HepG2 (cell line): ENCODE results near the gene PRR30. TPM values are rescaled to one million over a fixed set of nuclear protein-coding genes. Genes with fewer than 3 reads are reported as not detected.

Source experiments
- AHDC1 ChIP-seq: sonication (generic); formaldehyde crosslinking; IDR thresholded peaks from 2 replicates; pipeline ENCODE4 v1.5.1; 2020; ENCODE audit warnings: mild to moderate bottlenecking, missing genetic modification reagents, borderline replicate concordance
- ATF2 ChIP-seq: sonication (generic); formaldehyde crosslinking; IDR thresholded peaks from 2 replicates; pipeline ENCODE4 v1.4.0; 2020; ENCODE audit warnings: missing genetic modification reagents
- ATF7 ChIP-seq, 2 experiments: fragments of 450-650 bp in 1 of 2; sonication (generic) in 1 of 2; formaldehyde crosslinking in 1 of 2; IDR thresholded peaks; 2 replicates each; pipeline versions ENCODE4 v1.4.0 to v1.6.1; 2016 to 2020; ENCODE audit warnings: antibody characterized with exemption in 1 of 2, mild to moderate bottlenecking in 1 of 2, missing genetic modification reagents in 1 of 2
- BATF2 ChIP-seq: sonication (generic); formaldehyde crosslinking; IDR thresholded peaks from 2 replicates; pipeline ENCODE4 v1.8.0; 2022; ENCODE audit warnings: mild to moderate bottlenecking, missing genetic modification reagents, moderate library complexity
- FOXK1 ChIP-seq: sonication (generic); formaldehyde crosslinking; IDR thresholded peaks from 2 replicates; pipeline ENCODE4 v1.4.0; 2020; ENCODE audit warnings: low read depth, missing genetic modification reagents, borderline replicate concordance
- FOXO1 ChIP-seq: sonication (generic); formaldehyde crosslinking; IDR thresholded peaks from 2 replicates; pipeline ENCODE4 v1.4.0; 2020; ENCODE audit warnings: missing genetic modification reagents
- MED8 ChIP-seq: sonication (generic); formaldehyde crosslinking; IDR thresholded peaks from 2 replicates; pipeline ENCODE4 v1.8.1; 2023; ENCODE audit warnings: mild to moderate bottlenecking, missing genetic modification reagents; ENCODE audit not compliant: insufficient replicate concordance
- MYC ChIP-seq: sonication (generic); formaldehyde crosslinking; IDR thresholded peaks from 2 replicates; pipeline ENCODE4 v1.9.0; 2021; ENCODE audit warnings: missing genetic modification reagents, borderline replicate concordance
- NFIB ChIP-seq: sonication (generic); formaldehyde crosslinking; IDR thresholded peaks from 2 replicates; pipeline ENCODE4 v1.9.0; 2021; ENCODE audit warnings: missing genetic modification reagents, mild to moderate bottlenecking, borderline replicate concordance
- RELA ChIP-seq: sonication (generic); formaldehyde crosslinking; IDR thresholded peaks from 2 replicates; pipeline ENCODE4 v1.4.0; 2020; ENCODE audit warnings: missing genetic modification reagents
- SMAD9 ChIP-seq: sonication (generic); formaldehyde crosslinking; IDR thresholded peaks from 2 replicates; pipeline ENCODE4 v1.5.1; 2020; ENCODE audit warnings: mild to moderate bottlenecking, missing genetic modification reagents
- SP140L ChIP-seq: sonication (generic); formaldehyde crosslinking; IDR thresholded peaks from 2 replicates; pipeline ENCODE4 v1.4.0; 2020; ENCODE audit warnings: missing genetic modification reagents, borderline replicate concordance
- THAP9 ChIP-seq: sonication (generic); formaldehyde crosslinking; IDR thresholded peaks from 2 replicates; pipeline ENCODE4; 2020; ENCODE audit warnings: missing genetic modification reagents, mild to moderate bottlenecking, borderline replicate concordance
- ZNF17 ChIP-seq: sonication (generic); formaldehyde crosslinking; IDR thresholded peaks from 2 replicates; pipeline ENCODE4 v1.5.0; 2020; ENCODE audit warnings: mild to moderate bottlenecking, missing genetic modification reagents
- ZNF34 ChIP-seq: sonication (generic); formaldehyde crosslinking; IDR thresholded peaks from 2 replicates; pipeline ENCODE4 v1.4.0; 2020; ENCODE audit warnings: mild to moderate bottlenecking, missing genetic modification reagents, borderline replicate concordance
- ZNF501 ChIP-seq: sonication (generic); formaldehyde crosslinking; IDR thresholded peaks from 2 replicates; pipeline ENCODE4 v1.5.1; 2020; ENCODE audit warnings: mild to moderate bottlenecking, moderate library complexity, missing genetic modification reagents
- ZNF558 ChIP-seq: sonication (generic); formaldehyde crosslinking; IDR thresholded peaks from 2 replicates; pipeline ENCODE4 v1.9.0; 2022; ENCODE audit warnings: mild to moderate bottlenecking, missing genetic modification reagents, borderline replicate concordance
- polyA plus RNA-seq, 8 experiments: library from polyadenylated mRNA; depleted of rRNA in 3 of 8; stranded (reverse) in 7 of 8; unstranded in 1 of 8; fragments of >200 nt; fragmentation: Illumina TruSeq in 4 of 8; extraction: Trizol in 4 of 8; gene quantifications; 2 replicates each; pipeline versions ENCODE4 v1.2.1 to v1.2.3, GENCODE V29; 2011 to 2016; ENCODE audit warnings: low read depth in 4 of 8, missing spikeins in 1 of 8, mixed read lengths in 1 of 8; ENCODE audit not compliant: insufficient read depth in 1 of 8
- total RNA-seq, 5 experiments: library from RNA; depleted of rRNA; stranded (reverse); fragments of >200 nt; fragmentation: Illumina TruSeq; extraction: Trizol; gene quantifications; 2 replicates each; pipeline ENCODE4 v1.2.3, GENCODE V29; 2016; ENCODE audit warnings: low read depth in 1 of 5

Gene PRR30
- total and polyA plus RNA-seq, 2 of the 13 experiments (the other 11 are each of a cell fraction or from before 2014, with no cell fraction given): not detected

GRCh38 chr2:27133905-27134780, 5.1 kb downstream of the PRR30 start, which contains the start of gene PREB (continued):
- TF ChIP-seq ZNF34 (CRISPR knock-in tag) (no peak; the same call in 1 of the 2 replicates), NFIB (no peak), SMAD9 (no peak), FOXO1 (CRISPR knock-in tag) (no peak), AHDC1 (no peak), ZNF558 (CRISPR knock-in tag) (no peak), RELA (CRISPR knock-in tag) (no peak; the same call in none of the 2 replicates), THAP9 (peak; percentile 70; the same call in 1 of the 2 replicates), BATF2 (CRISPR knock-in tag) (no peak), FOXK1 (peak; percentile 54), ATF7 (IDR thresholded peaks at IDR 0.05) (no peak), ATF7 (CRISPR knock-in tag; IDR thresholded peaks at IDR 0.05) (peak; percentile 67; the same call in 1 of the 2 replicates), MYC (CRISPR knock-in tag) (peak; percentile 91; the same call in 1 of the 2 replicates), ZNF501 (peak; percentile 93), ATF2 (CRISPR knock-in tag) (peak; percentile 46; the same call in 1 of the 2 replicates), ZNF17 (CRISPR knock-in tag) (peak; percentile 83; the same call in 1 of the 2 replicates), MED8 (CRISPR knock-in tag) (peak; percentile 76), SP140L (CRISPR knock-in tag) (no peak)
